GM12873 (cell line): Measurements from ENCODE around the gene SUCLG1.

Experiments
- CTCF ChIP-seq: IDR thresholded peaks from 2 replicates; pipeline ENCODE4 v1.5.1; 2012; ENCODE audit warnings: low read depth, mild to moderate bottlenecking, moderate library complexity, low read length, control low read depth; ENCODE audit not compliant: insufficient read depth; ENCODE audit errors: missing control alignments

SUCLG1 gene

GRCh38 chr2:84460670-84461069, 1.6 kb upstream of the SUCLG1 start:
- TF ChIP-seq CTCF = no peak

GRCh38 chr2:84459944-84460429, 907 bp upstream of the SUCLG1 start:
- TF ChIP-seq CTCF = no peak

GRCh38 chr2:84458551-84459017, 496 bp downstream of the SUCLG1 start:
- TF ChIP-seq CTCF = no peak

GRCh38 chr2:84457686-84458085, 1.4 kb downstream of the SUCLG1 start:
- no peak for TF ChIP-seq CTCF

- TF ChIP-seq CTCF = no peak
These were observed 2.9 kb downstream of the SUCLG1 start for GRCh38 chr2:84456156-84456555.

GRCh38 chr2:84454581-84454980, 4.5 kb downstream of the SUCLG1 start:
- no peak for TF ChIP-seq CTCF

- no peak for TF ChIP-seq CTCF
These were observed 6.5 kb downstream of the SUCLG1 start for GRCh38 chr2:84452624-84453023.
